ENCODE results near the gene MAD2L1BP. TPM values are rescaled to one million over a fixed set of nuclear protein-coding genes. Genes with fewer than 3 reads are reported as not detected.

Gene MAD2L1BP
- total RNA-seq, 4 donors from 2014 or later, result 32.2 to 72.0 (median 58.0) TPM

GRCh38 chr6:43634702-43635303, 837 bp upstream of the MAD2L1BP start:
- H3K9me3 ChIP-seq, result no peaks in the 10 kb centered on the region

DNA sequence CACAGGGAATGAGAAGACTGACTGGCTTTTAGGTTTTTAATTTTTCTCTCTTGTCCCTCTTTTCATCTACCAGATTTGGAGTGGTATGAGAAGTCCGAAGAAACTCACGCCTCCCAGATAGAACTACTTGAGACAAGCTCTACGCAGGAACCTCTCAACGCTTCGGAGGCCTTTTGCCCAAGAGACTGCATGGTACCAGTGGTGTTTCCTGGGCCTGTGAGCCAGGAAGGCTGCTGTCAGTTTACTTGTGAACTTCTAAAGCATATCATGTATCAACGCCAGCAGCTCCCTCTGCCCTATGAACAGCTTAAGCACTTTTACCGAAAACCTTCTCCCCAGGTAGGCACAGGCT, 644 bp downstream of the MAD2L1BP start:
- H3K27me3 ChIP-seq, result no peaks in the 10 kb centered on the region
- peak overlapping the region; percentile 84 to 89 (median 86) for H3K27ac ChIP-seq
- peak overlapping the region; percentile 71 to 84 (median 72) for H3K4me3 ChIP-seq
- no peaks in the 10 kb centered on the region for H3K9me3 ChIP-seq
- H3K36me3 ChIP-seq, result peaks cover 0 to 37% (median 0%) of the 10 kb centered on the region in 3 donors
- no peak for TF ChIP-seq POLR2A (IDR thresholded peaks at IDR 0.05)
- TF ChIP-seq, protein P1, sequence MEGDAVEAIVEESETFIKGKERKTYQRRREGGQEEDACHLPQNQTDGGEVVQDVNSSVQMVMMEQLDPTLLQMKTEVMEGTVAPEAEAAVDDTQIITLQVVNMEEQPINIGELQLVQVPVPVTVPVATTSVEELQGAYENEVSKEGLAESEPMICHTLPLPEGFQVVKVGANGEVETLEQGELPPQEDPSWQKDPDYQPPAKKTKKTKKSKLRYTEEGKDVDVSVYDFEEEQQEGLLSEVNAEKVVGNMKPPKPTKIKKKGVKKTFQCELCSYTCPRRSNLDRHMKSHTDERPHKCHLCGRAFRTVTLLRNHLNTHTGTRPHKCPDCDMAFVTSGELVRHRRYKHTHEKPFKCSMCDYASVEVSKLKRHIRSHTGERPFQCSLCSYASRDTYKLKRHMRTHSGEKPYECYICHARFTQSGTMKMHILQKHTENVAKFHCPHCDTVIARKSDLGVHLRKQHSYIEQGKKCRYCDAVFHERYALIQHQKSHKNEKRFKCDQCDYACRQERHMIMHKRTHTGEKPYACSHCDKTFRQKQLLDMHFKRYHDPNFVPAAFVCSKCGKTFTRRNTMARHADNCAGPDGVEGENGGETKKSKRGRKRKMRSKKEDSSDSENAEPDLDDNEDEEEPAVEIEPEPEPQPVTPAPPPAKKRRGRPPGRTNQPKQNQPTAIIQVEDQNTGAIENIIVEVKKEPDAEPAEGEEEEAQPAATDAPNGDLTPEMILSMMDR (IDR thresholded peaks at IDR 0.05), result no peak
- DNase-seq, result no peak
- peaks cover 0 to 52% (median 17%) of the 10 kb centered on the region in 4 donors for H3K4me1 ChIP-seq

More at GRCh38 chr6:43634702-43635303, 837 bp upstream of the MAD2L1BP start:
- DNase-seq, result no peak
- Histone ChIP-seq H3K36me3 (peaks cover 0 to 22% (median 0%) of the 10 kb centered on the region in 3 donors), H3K4me3 (no peak overlapping the region), H3K27ac (peak overlapping the region in 2 of 4 donors; percentile 88 to 89), H3K27me3 (no peaks in the 10 kb centered on the region), H3K4me1 (peaks cover 0 to 58% (median 20%) of the 10 kb centered on the region in 4 donors)
- TF ChIP-seq, protein P1 (IDR thresholded peaks at IDR 0.05), result no peak
- no peak for TF ChIP-seq POLR2A (IDR thresholded peaks at IDR 0.05)

- Histone ChIP-seq H3K36me3 (peaks cover 0 to 48% (median 0%) of the 10 kb centered on the region in 3 donors), H3K9me3 (no peaks in the 10 kb centered on the region), H3K27ac (no peak overlapping the region), H3K4me3 (no peak overlapping the region), H3K4me1 (peaks cover 0 to 36% (median 18%) of the 10 kb centered on the region in 4 donors), H3K27me3 (no peaks in the 10 kb centered on the region)
- no peak for DNase-seq
- no peak for TF ChIP-seq POLR2A (IDR thresholded peaks at IDR 0.05)
- TF ChIP-seq, protein P1 (IDR thresholded peaks at IDR 0.05), result no peak
These were observed 4.6 kb downstream of the MAD2L1BP start for GRCh38 chr6:43639984-43640800.

- H3K36me3 ChIP-seq, result peaks cover 0 to 24% (median 0%) of the 10 kb centered on the region in 3 donors
- H3K4me1 ChIP-seq, result peaks cover 0 to 8% (median 1%) of the 10 kb centered on the region in 4 donors
- H3K4me3 ChIP-seq, result peak within 1 kb of the TSS; percentile 29 to 55 (median 53)
- no peaks in the 10 kb centered on the region for H3K27me3 ChIP-seq
- TF ChIP-seq, protein P1 (IDR thresholded peaks at IDR 0.05), result no peak
- TF ChIP-seq POLR2A (IDR thresholded peaks at IDR 0.05), result no peak
- peak; percentile 73 to 88 (median 75) for DNase-seq
- no peaks in the 10 kb centered on the region for H3K9me3 ChIP-seq
- H3K27ac ChIP-seq, result peak within 1 kb of the TSS in 3 of 4 donors; percentile 9 to 59 (median 52)
These were observed 9.4 kb downstream of the MAD2L1BP start, which contains the start of gene RSPH9 for GRCh38 chr6:43644940-43645612. TSS of gene RSPH9 (plus strand) at chr6:43645036. CDS start at chr6:43645099, 63 bp downstream.

DNA sequence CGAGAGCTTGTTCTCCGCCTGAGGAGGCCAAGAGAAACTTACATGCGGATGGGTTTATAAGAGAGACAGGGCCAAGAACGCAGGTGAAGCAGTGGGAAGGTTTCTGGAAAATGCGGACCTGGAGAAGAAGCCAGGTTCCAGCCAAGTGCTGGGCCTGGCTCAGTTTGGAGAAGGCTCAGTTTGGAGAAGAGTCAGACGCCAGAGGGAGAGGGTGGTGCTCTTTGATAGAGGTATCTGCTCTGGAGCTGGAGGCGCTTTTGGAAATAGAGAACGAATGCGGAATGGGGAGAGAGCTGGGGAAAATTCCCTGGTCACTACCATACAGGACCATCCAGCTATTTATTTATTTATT, 9.9 kb downstream of the MAD2L1BP start:
- Histone ChIP-seq H3K4me3 (peak overlapping the region; percentile 29 to 55 (median 53)), H3K4me1 (peaks cover 0 to 8% (median 1%) of the 10 kb centered on the region in 4 donors), H3K27ac (peak overlapping the region in 2 of 4 donors; percentile 52 to 59), H3K9me3 (no peaks in the 10 kb centered on the region), H3K27me3 (no peaks in the 10 kb centered on the region), H3K36me3 (peaks cover 0 to 19% (median 0%) of the 10 kb centered on the region in 3 donors)
- no peak for DNase-seq
- TF ChIP-seq POLR2A (IDR thresholded peaks at IDR 0.05), result no peak
- TF ChIP-seq, protein P1 (IDR thresholded peaks at IDR 0.05), result no peak
